GM19035 (cell line): ENCODE results near the gene PTS.
A peak's percentile ranks its signal among the peaks of the same experiment; 100 is the strongest.

Experiments used
- ATAC-seq: cut with Tn5 transposase; IDR thresholded peaks from one replicate; pipeline ENCODE4 v1.9.1; 2021; ENCODE audit not compliant: unreplicated experiment

Gene PTS

GRCh38 chr11:112221274-112221835, 4.9 kb upstream of the PTS start:
- ATAC-seq: no peak

- no peak for ATAC-seq
Observed at GRCh38 chr11:112222303-112222702, 3.9 kb upstream of the PTS start.

GRCh38 chr11:112223121-112223520, 3.1 kb upstream of the PTS start:
- no peak for ATAC-seq

- ATAC-seq: no peak
Observed at GRCh38 chr11:112223754-112224532, 2.3 kb upstream of the PTS start.

- ATAC-seq: no peak
Observed at GRCh38 chr11:112225753-112226061, 521 bp upstream of the PTS start.

GRCh38 chr11:112226831-112227401, 688 bp downstream of the PTS start:
- peak; percentile 50 for ATAC-seq

GRCh38 chr11:112227471-112227870, 1.2 kb downstream of the PTS start:
- ATAC-seq: no peak

GRCh38 chr11:112228706-112229105, 2.5 kb downstream of the PTS start:
- no peak for ATAC-seq

GRCh38 chr11:112229159-112229558, 2.9 kb downstream of the PTS start:
- no peak for ATAC-seq

- no peak for ATAC-seq
Observed at GRCh38 chr11:112229746-112230433, 3.7 kb downstream of the PTS start.

GRCh38 chr11:112231952-112232351, 5.7 kb downstream of the PTS start:
- ATAC-seq: no peak

GRCh38 chr11:112235750-112236390, 9.6 kb downstream of the PTS start:
- no peak for ATAC-seq

- no peak for ATAC-seq
Observed at GRCh38 chr11:112237451-112237850, 11.2 kb downstream of the PTS start.

GRCh38 chr11:112238041-112238440, 11.8 kb downstream of the PTS start:
- no peak for ATAC-seq

- no peak for ATAC-seq
Observed at GRCh38 chr11:112241486-112241885, 15.3 kb downstream of the PTS start.

GRCh38 chr11:112247201-112247600, 21.0 kb downstream of the PTS start:
- no peak for ATAC-seq

- ATAC-seq: no peak
Observed at GRCh38 chr11:112248201-112248600, 22.0 kb downstream of the PTS start.

- ATAC-seq: no peak
Observed at GRCh38 chr11:112249871-112250610, 23.8 kb downstream of the PTS start.

GRCh38 chr11:112253605-112254242, 27.5 kb downstream of the PTS start:
- ATAC-seq: no peak

- ATAC-seq: no peak
Observed at GRCh38 chr11:112255067-112255720, 29.0 kb downstream of the PTS start.
